Left renal pelvis (tissue), 4 donors: ENCODE data around the gene SLC6A18. TPM values are rescaled to one million over a fixed set of nuclear protein-coding genes. Genes with fewer than 3 reads are reported as not detected.

Experiments used
- DNase-seq, 4 donors: peaks; one replicate each; pipeline ENCODE4 v3.0.0-alpha.2; 2013; ENCODE audit warnings: low read depth in 4 of 4, low spot score in 3 of 4
- polyA plus RNA-seq, 4 donors: library from polyadenylated mRNA; unstranded; fragments of 120-200 nt; gene quantifications; one replicate each; pipeline ENCODE4 v1.2.1, GENCODE V29; 2013; ENCODE audit not compliant: insufficient read length in 4 of 4

The SLC6A18 gene
- polyA plus RNA-seq, 4 donors: 0.11 to 5.1 (median 1.2) TPM; not detected in 1

GRCh38 chr5:1186351-1187233, 38.6 kb upstream of the SLC6A18 start:
- DNase-seq: no peak

- no peak for DNase-seq
Observed at GRCh38 chr5:1187234-1187949, 37.8 kb upstream of the SLC6A18 start.

DNA sequence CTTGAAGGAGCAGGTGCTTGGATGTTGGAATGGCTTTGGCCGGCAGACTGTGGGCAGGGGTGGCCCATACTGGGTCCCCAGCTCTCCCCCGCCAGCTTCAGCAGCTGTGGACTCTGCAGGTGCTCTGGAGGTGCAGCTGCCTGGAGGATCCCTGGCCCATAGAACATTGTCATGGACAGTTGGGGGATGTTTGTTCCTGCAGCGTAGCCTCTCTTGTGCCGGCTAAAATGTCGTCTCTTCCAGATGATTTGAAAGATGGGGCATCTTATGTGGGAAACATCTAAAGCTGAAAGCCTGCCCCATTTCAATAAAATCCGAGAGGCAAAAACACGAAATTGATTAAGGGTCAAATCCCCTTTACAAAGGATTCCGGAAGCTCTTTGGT, 37.2 kb upstream of the SLC6A18 start:
- DNase-seq: no peak

GRCh38 chr5:1188464-1188863, 36.7 kb upstream of the SLC6A18 start:
- no peak for DNase-seq

GRCh38 chr5:1189269-1189668, 35.9 kb upstream of the SLC6A18 start:
- DNase-seq: no peak

- no peak for DNase-seq
Observed at GRCh38 chr5:1190278-1190677, 34.9 kb upstream of the SLC6A18 start.

- DNase-seq: peak in 3 of 4 donors; percentile 60 to 63 (median 61)
Observed at GRCh38 chr5:1190837-1191239, 34.3 kb upstream of the SLC6A18 start.

- no peak for DNase-seq
Observed at GRCh38 chr5:1192971-1193590, 32.1 kb upstream of the SLC6A18 start.

DNA sequence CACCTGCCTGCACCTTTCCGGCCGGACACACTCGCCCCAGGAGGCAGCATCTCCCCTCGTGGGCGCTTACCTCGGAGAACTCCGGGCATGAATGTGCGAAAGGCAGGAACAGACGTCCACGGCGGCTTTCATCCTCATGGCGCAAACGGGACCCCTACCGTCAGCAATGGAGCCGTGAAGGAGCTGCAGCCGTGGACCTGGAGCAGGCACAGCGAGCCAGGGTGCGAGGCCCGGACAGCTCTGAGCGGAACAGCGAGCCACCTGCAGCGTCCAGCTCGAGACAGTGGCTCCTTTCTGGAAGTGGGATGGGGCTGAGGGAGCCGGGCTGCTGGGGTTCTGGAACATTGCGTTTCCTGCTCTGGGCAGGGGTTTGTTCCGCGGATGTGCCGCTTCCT, 31.6 kb upstream of the SLC6A18 start:
- DNase-seq: no peak

- no peak for DNase-seq
Observed at GRCh38 chr5:1194378-1194777, 30.8 kb upstream of the SLC6A18 start.

DNA sequence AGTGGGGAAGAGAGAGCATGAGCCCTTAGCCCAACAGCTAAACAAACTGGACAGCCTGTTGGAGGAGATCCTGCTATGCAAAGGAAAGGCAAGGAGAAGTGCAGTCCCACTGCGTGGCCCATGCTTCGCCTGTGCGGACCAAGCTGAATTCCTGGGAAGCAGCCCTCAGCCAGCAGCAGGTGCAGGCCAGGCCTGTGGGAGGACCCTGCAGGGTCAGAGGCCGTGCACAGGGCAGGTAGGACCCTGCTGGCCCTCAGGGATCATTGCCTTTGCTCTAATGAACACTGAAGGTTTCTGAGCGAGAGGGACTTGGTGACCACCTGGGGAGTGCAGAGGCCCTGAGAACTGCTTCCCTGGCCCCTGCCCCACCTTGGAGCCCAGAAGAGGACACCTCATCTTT, 29.7 kb upstream of the SLC6A18 start:
- no peak for DNase-seq

DNA sequence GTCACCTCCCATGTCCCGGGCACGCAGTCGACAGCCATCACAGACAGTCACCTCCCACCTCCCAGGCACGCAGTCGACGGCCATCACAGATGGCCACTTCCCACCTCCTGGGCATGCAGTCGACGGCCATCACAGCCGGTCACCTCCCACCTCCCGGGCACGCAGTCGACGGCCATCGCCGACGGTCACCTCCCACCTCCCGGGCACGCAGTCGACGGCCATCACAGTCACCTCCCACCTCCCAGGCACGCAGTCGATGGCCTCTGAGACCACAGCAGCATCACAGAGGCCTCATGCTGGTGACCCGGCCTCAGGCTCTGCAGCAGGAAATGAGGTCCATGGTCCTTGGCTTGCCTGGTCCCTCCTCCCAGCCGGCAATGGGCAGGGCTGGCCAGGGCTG, 29.3 kb upstream of the SLC6A18 start:
- no peak for DNase-seq

- DNase-seq: no peak
Observed at GRCh38 chr5:1196562-1196961, 28.6 kb upstream of the SLC6A18 start.

DNA sequence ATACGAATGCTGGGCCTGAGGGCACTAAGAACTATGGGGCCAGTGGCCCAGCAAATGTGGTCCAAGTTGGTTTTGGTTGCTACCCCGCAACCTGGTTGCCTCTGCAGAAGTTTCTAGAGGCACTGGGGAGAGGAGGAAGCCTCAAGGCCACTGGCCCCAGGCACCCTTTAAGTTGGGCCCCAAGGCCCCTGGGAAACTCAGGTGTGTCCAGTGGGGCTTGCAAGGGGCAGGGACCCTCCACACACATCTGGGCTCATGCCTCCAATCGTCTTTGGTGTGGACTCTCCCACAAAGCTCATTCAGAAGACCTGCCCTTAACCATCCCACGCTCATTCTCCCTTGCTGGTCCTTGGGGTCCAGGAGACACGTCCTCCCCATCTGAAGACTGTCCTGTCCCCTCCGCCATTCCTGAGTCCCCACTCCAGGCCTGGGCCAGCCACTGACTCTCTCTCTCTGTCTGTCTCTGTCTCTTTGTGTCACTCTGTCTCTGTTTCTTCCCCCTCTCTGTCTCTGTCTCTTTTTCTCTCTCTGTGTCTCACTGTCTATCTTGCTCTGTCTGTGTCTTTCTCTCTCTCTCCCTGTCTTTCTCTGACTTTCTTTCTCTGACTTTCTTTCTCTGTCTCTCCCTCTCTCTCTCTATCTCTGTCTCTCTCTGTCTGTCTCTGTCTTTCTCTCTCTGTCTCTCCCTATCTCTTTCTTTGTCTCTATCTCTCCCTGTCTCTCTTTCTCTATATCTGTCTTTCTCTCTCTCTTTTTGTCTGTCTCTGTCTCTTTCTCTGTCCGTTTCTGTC, 27.1 kb upstream of the SLC6A18 start:
- DNase-seq: no peak

- DNase-seq: no peak
Observed at GRCh38 chr5:1199340-1199648, 25.9 kb upstream of the SLC6A18 start.

GRCh38 chr5:1199649-1200494, 25.3 kb upstream of the SLC6A18 start:
- no peak for DNase-seq

GRCh38 chr5:1200495-1201326, 24.5 kb upstream of the SLC6A18 start:
- DNase-seq: no peak

GRCh38 chr5:1201327-1202025, 23.7 kb upstream of the SLC6A18 start, which contains the start of gene SLC6A19:
SLC6A19 (plus strand) TSS chr5:1201595; CDS start chr5:1201651, 56 bp downstream.
- no peak for DNase-seq
